NCI-H2081 treated with DMSO at 0.1 percent for 48 hours (cell line): ENCODE results near the gene DNAH7.

Experiments
- DNase-seq: peaks from one replicate; lab custom pipeline; 2025; lab: John Stamatoyannopoulos, UW

DNAH7 gene

DNA sequence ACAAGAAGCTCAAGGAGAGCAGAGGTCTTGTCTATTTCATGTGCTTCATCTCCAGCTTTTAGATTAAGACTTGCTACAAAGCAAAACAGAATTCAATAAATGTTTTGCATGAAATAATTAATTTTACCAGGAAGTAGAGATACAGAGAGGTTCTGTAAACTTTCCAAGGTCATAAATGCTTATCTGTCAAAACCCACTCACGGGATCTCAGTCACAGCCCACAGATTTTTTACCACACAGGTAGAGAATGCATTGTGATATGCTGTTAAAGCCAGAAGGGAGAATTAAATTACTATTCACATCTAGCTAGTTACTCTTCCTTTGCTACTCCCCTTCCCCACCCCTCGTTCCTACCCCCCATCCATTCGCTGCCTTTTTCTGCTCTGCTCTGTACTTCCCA lies 205.5 kb downstream of the DNAH7 start:
- DNase-seq, result no peak

DNA sequence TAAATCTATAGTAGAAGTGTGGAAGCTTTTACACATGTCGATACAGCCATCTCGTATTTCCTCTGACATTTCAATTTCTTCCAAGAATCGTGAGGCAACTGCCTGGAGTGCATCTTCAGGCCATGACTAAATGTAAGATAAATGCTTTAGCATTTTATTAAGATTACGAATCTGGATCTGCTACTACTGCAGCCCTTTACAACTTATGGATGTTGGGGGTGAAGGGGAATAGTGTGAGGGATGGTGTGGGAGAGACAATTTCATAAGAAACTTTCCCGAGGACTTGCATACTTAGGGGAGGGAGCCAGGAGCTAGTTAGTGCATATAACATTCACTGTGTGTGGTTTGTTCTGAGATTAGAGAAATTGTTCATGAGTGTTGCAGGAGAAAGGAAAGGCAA lies 206.8 kb downstream of the DNAH7 start:
- DNase-seq, result no peak

DNA sequence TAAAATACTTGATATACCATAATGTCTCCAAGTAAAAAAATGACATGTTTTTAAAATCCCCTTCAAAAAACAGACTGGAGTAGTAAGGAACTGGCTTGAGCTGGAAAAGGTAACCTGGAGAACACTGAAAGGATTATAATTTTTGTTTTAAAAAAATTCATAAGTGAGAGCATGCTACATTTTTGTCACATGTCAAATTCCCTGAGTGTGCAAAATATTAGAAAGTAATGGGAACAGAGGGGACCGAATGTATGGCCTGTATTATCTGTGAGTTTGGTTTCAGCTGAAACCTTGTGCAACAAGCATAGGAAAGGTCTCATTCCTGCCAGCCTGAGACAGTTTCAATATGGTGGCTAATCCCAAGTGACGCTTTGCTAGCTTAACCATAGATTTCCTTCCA lies 209.1 kb downstream of the DNAH7 start:
- no peak for DNase-seq

DNA sequence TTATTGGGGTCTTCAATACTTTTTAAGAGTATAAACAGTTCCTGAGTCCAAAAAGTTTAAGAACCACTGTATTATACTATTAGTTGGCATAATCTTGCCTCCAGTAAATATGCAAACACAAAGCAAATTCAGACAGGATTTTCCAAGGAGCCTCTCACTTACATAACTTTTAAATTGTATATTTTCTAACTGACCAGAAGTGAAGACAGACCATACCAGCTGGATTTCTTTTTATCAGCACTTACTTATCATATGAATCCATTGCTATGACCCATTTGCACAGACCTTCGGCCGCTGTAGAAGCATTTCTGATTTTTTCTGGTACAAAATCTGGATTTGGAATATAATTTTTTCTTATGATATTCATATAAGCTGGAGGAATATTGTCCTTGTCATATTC lies 211.5 kb downstream of the DNAH7 start:
- no peak for DNase-seq

DNA sequence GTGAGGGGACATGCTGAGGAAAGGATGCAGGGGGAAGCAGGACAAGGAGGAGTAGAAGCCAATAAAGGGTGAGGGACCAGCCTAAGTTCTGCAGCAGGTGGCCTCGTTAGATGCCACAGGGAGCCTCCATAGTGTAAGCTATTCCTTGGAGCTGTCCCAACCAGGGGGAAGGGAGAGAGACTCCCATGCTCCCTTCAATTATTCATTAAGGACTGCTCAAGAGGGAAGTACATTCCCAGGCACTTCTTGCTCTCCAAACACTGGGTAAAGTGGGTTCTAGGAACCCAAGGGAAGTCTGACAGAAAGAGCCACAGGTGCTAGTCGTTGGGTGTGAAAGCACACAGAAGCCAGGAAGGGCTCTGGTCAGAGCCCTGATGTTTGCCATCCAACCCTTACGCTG lies 217.9 kb downstream of the DNAH7 start:
- no peak for DNase-seq

DNA sequence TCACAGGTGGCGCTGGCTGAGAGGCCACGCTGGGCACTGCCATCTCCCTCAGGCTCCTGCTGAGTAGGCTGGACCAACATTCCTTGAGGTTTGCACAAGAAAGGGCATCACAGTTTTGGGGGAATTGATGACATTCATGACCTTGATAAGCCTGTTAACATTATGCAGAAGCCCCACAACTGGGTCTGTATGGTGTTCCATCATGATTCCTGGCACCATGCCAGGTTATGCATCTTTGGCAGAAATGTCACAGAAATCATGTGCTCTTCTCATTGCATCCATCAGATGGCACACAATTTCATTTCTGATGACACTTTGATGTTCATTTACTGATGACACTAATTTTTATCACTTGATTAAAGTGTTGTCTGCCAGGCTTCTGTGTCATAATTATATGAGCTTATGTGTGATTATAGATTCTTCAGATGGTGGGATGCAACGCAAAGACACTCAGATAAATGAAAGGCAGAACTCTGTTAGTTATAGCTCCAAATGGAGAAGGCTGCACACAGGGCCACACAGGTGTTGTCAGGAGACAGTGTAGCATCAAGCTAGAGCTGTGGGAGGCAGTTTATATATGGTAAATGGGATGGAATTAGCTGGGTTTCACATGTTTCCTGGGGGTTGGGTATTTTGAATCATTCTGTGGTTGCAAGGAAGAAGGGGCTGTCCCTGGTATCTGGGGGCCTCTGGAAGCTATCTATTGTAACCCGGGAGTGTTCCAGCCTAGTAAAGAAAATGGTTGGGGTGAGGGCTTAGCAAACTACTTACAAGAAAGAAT lies 220.3 kb downstream of the DNAH7 start:
- no peak for DNase-seq

DNA sequence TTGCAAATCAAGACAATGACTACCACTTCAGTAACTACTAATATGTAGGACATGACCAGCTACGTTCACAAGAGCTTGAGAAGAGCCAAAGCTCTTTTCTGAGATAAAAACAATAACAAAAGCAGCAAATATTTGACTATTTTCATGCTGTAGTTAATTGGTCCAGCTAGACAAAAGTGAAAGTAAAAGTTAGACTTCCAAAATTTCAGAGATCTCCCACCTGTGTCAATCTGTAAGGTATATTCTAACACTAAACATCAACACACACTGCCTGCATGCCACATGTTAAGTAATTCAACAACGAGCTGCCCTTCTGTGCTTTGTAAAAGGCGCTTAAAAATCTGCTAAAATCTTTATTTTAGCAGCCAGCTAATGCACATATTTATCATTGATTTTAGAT lies 225.7 kb downstream of the DNAH7 start:
- DNase-seq, result no peak

DNA sequence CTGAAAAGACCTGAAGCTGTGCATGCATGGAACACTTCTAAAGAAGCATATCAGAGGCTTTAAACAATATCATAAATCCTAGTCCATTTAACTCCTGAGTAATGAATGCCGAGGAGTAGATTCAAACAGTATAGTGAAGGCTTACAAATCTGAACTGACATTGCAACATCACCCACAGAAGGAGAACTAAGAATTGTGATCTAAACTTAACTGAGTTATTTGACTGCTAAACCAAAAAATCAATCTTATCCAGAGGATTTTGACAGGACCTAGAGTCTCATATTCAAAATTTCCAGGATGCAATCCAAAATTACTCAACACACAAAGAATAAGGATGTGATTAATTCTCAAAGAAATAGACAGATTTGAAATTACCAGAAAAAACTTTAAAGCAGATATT lies 230.6 kb downstream of the DNAH7 start:
- no peak for DNase-seq

DNA sequence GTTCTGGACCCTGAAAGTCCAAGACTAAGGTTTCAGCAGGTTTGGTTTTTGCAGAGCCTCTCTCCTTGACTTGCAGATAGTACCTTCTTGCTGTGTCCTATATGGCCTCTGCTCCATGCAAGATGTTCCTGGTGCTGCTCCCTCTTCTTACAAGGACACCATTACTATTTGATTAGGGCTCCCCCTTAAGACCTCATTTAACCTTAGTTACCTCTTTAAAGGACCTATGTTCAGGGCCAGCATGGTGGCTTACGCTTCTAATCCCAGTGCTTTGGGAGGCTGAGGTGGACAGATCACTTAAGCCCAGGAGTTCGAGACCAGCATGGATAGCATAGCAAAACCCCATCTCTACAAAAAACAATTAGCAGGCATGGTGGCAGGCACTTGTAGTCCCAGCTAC lies 232.6 kb downstream of the DNAH7 start:
- DNase-seq, result no peak

DNA sequence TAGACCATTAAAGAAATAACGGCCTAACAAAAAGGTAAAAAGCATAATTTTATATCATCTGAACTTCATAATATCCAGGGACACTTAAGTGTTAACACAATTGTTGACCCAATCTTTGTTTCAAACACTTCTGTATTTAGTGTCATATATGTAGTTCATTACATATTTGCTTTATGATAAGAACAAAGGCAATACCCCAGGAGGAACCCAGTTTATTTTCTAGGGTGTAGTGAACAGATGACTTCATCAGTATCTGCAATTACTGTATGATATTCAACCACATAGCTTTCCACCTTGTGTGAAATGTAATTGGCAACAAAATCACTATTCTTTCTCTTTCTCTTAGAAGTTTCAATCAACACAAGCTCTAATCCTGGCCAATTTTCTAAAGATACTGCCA lies 233.8 kb downstream of the DNAH7 start:
- DNase-seq, result no peak

DNA sequence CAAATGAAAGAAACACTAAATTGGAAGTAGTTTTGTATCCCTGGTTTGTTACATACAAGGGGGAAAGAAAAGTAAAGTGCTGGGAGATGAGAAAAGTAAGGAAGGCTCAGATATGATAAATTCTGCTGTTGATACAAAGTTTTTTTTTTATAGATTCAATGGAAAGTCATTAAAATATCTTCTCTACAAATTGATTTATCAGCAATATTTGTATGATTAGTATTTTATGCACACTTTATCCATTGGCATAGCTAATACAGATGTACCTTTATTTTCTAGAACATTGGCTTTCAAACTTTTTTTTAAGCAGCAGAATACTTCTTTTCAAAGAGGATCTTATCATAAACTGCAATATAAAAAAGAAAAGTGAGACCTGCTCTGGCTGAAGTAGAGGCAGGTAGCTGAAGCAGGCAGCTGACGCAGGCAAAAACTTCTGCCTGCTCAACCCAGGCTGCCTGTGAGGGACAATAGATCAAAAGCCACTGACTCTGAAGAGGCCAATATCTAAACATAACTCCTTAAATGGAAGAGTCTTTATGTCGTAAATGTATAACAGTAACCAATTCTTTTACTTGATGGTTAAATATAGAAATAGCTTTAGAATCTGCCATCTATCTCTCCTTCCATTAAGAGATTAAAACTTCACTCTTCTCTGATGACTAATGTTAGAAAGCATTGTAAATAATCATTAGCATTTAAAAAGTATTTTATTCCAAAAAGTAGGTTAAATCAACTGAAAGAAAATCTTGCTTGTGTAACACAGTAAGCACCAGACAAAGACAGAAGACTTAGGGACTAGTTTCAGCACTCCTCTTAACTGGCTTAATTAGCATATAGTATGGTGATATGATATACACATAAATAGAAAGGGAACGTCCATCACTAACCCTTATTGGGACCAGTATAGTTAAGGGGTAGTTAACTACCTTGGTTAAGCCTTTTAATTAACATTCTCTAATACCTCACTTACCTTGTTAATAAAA lies 237.4 kb downstream of the DNAH7 start:
- DNase-seq, result no peak

DNA sequence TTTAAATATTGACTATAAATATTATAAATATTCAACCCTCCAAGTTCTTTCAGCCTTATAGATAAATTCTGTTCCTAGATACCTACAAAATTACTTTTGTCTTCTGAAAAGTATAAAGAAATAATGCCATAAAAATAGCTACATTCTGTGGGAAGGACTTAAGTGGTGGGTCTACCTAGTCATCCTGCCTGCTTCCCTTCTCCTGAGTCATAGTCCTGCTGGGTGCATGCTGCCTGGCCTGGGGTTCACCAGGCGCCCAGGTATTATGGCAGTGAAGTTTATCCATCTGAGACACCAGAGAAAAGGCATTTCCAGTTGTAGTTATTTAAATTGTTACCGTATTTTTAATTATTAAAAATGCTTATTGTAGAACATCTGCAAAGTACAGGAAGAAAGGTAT lies 244.2 kb downstream of the DNAH7 start:
- no peak for DNase-seq

DNA sequence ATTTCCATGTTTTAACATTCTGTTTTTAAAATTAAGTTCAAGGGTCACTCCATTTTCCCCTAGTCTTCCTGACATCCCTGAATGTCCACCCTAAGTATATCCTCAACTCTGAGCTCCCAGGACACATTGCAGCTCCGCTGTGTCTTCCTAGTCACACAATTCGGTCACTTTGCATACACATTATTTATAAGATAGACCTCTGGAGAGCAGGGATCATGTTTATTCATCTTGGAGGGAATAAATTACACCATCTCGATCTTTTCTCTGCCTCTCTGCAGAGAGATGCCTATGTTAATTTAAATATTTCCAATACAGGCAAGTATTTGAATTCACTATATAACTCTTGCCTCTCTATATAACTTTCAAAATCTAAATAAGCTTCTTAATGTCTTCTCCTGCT lies 245.4 kb downstream of the DNAH7 start:
- no peak for DNase-seq

DNA sequence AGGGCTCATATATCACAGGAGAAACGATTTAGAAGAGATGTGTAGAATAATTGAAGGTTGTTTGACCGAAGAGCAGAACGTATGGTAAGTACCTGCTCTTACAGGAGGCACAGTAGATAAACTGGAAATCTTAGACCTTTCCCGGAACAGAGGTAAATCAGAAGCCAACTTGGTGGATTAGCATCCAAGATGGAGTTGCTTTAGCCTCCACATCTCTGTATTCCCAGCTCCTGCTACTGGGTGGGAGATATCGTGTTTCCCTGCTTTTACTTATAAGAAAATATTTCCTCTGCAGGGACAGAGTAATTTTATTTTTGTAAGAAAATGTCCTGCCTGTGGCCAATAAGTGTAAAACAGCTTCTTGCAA lies 247.1 kb downstream of the DNAH7 start:
- no peak for DNase-seq

DNA sequence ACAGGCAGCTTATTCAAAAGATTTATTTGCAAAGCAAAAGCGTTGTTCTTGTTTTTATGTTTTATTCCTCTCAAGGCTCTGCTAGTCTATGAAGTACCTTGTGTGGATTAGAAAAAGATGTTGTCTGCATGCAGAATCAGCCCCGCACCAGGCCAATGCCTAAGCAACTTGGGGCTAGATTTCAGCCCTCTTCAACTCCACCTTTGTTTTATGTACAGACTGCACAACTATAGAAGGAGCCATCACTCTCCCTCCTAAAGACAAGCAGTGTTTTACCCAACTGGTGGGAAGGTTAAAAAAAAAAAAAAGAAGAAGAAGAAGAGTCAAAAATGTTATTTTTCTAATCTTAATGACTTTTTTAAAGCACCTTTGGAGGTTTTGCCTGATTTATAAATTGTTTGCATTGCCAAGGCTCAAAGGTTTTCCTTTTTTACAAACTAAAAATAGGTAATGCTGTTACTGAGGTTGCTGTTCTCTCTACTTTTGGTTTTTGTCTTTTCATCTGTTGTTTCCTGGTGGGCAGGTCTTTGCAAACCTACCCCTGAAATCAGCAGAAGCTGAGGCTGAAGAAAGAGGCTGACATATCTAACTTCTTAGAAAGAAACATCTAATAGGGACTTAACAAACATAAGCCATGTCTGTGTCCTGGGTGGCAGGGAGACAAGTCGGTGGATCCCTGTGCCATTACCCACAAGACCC lies 247.6 kb downstream of the DNAH7 start:
- no peak for DNase-seq

DNA sequence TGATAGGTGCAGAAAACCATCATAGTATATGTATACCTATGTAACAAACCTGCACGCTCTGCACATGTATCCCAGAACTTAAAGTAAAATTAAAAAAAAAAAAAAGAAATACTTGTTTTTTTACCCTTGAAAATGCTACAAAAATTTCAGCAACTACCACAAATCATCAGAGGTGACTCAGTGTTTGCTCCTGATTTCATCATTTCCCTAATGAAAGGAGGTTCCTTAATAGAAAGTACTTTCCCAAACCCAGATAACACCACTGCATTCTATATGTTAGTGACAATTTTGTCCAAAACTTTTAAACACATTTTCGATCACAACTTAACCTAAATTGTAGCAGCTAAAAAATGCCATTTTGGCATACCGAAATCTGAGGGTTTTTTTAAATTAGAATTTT lies 248.3 kb downstream of the DNAH7 start:
- no peak for DNase-seq

DNA sequence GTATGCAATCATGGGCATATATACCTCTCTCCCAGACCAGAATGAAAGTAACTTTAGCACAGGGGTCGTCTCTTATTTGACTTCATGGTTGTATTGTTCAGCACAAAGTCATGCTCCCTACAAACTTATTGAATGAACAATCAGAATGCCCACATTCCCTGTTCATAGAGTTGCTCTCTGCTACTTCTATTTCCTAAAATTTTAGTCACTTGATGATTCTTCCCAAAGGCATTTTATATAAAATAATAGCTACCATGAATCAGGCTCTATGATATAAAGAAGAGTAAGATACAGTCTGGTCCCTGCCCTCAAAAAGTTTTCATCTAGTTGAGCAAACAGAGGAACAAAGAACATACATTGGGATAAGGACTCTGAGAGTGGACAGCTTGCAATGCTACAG lies 249.4 kb downstream of the DNAH7 start:
- no peak for DNase-seq

DNA sequence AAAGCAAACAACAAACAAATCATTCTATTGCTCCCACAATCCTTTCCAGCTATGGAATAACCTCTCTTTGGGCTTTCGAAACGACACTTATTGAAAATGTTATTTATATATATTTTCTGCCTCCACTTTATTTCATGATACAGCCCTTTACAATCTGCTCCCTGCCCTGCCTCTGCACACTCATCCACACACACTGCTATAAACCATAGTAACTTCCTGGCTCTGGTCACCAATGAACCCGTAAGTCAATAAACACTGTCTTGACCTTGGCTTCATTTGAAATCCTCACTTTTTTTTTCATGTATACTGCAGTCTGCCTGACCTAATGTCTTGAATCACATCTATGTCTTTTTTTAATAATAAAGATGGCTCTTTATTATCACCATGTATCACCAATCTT lies 250.1 kb downstream of the DNAH7 start:
- no peak for DNase-seq

DNA sequence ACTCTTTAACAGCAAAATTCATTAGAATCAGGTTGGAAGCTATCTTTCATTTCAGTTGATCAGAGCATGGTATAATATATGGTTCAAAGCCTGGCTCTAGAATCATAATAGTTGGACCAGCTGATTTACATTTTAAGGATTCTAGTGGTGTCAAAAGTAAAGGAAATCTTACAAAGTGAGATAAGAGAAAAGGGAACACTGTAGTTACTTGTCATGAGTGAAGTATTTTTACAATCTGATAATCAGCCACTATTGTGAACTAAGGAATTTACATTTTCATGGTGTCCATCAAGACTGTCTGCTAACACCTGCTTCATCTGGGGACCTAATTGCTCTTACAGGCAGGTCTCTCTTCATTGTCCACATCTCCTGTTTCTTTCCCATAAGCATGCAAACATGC lies 250.5 kb downstream of the DNAH7 start:
- no peak for DNase-seq

DNA sequence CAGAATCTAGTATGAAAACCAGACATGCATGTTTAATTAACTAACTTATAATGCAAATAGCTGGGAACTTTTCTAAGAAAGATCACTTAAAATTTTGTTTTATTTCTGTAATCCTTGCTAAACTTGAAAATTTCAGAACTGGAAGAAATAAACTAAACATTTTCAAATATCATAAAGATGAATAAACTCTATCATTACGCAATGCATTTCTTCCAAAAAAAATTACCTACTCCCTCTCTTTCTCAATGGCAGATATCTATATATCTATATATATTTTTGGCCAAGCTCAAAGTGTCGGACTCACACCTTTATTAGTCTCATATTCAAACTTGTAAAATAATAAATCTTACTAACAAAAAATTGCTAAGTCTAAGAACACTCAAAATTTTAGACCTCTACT lies 253.6 kb downstream of the DNAH7 start:
- DNase-seq, result no peak

DNA sequence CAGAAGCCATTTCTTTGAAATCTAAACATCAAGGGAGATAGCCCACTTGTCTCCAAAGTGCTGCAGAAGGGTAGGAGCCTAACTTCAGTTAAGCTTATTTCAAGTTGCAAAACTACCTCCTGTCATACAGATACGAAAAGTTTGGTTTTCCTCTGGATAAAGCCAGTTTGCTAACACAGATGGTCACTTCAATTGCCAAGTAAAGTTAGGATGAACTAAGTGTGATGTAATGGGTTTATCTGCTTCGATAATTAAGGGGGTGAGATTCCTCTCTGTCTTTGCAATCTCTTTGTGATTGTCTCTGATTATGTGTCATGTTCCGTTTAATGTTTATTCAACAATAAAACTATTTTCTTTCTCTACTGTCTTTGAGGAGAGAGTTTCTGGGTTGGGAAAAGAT lies 255.2 kb downstream of the DNAH7 start:
- no peak for DNase-seq

DNA sequence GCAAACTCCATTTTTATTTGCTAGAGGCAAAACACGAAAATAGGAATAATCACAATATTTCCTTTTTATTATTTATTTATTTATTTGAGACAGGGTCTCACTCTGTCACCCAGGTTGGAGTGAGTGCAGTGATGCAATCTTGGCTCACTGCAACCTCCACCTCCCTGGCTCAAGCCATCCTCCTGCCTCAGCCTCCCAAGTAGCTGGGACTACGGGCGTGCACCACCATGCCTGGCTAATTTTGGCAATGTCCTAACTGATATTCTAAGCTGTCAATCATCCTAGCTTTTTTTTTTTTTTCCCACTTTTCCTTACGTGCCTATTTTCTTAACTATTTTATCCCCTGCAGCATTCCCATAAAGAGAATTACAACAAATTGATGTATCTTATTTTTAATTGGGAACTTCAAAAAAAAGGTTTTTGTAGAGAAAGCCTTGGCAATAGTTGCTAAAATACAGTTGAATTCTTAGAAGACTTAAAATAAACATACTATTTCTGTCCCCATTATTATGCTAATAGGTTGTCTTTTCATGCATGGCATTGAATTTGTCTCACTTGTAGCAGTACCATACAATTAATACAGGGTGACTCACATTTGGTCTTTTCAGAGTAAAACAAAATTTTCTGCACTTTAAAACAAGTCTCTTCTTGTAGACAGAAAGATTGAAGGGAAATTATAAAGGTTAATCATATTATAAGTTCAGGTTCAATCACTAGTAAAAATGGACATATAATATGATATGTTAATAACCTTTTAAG lies 258.1 kb downstream of the DNAH7 start:
- no peak for DNase-seq
